ENCODE data around the gene ZNF747. TPM values are rescaled to one million over a fixed set of nuclear protein-coding genes. Genes with fewer than 3 reads are reported as not detected.

The ZNF747 gene
- total RNA-seq (2014; rRNA removed; shearing (Covaris generic); ENCODE audit: low replicate concordance): 9.8 and 16.9 TPM in 2 replicates

DNA sequence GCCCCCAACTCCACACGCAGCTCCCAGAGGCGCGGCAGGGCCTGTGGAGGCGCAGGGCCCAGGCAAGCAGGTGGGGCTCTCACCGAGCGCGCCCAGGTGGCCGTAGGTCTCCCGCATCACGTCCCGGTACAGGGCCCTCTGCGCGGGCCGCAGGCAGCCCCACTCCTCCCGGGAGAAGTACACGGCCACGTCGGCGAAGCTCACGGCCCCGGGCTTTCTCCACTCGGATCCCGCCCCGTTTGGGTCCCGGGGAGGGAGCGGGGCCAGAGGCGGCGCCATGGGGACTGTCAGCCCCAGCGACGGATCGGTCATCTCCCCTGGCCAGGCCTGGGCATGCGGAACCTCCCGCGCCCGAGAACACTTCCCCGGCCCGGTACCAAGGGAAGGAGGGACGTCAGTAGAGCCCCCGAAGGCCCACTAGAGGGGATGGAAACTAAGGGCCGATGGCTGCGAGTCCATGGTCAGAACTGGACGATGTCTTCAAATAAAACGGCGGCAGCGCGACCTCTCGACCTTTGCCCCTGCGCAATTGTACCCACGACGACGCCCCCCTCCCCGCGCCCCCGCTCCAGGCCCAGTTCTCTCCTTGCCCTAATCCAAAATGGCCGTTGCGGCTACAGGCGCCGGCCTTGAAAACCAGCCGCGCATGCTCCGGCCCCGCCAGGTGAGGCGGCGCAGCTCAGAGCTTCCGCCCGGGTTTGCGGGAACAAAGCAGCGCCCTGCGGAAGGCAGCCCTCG lies at the start of gene ZNF747:
TSS of gene ZNF747 (minus strand) at position 491 of the 738 bp plus-strand sequence. CDS start at position 312, 179 bp downstream.
- peak; percentile 97 for DNase-seq
- Histone ChIP-seq H3K9me3 (ENCODE audit: low read length) (no peaks in the 10 kb centered on the region), H3K36me3 (ENCODE audit: insufficient read depth, low read length) (no peaks in the 10 kb centered on the region), H3K4me1 (ENCODE audit: low read length) (peaks cover 45% of the 10 kb centered on the region), H3K9ac (ENCODE audit: low read length) (peak within 1 kb of the TSS; percentile 81), H3K9me2 (replicated peaks; ENCODE audit: insufficient read depth, low read length) (no peaks in the 10 kb centered on the region), H3K4me3 (ENCODE audit: low read length) (peak within 1 kb of the TSS; percentile 90), H2AFZ (ENCODE audit: low read length) (peak within 1 kb of the TSS; percentile 17), H3K79me2 (ENCODE audit: low read length) (peaks cover 34% of the 10 kb centered on the region), H4K20me1 (ENCODE audit: insufficient read depth, low read depth, low read length) (no peaks in the 10 kb centered on the region), H3K27me3 (ENCODE audit: low read length) (no peaks in the 10 kb centered on the region), H3K27ac (ENCODE audit: low read length) (peak within 1 kb of the TSS; percentile 81), H3K4me2 (ENCODE audit: low read depth, low read length, poor library complexity, severe bottlenecking) (peak within 1 kb of the TSS; percentile 93)

DNA sequence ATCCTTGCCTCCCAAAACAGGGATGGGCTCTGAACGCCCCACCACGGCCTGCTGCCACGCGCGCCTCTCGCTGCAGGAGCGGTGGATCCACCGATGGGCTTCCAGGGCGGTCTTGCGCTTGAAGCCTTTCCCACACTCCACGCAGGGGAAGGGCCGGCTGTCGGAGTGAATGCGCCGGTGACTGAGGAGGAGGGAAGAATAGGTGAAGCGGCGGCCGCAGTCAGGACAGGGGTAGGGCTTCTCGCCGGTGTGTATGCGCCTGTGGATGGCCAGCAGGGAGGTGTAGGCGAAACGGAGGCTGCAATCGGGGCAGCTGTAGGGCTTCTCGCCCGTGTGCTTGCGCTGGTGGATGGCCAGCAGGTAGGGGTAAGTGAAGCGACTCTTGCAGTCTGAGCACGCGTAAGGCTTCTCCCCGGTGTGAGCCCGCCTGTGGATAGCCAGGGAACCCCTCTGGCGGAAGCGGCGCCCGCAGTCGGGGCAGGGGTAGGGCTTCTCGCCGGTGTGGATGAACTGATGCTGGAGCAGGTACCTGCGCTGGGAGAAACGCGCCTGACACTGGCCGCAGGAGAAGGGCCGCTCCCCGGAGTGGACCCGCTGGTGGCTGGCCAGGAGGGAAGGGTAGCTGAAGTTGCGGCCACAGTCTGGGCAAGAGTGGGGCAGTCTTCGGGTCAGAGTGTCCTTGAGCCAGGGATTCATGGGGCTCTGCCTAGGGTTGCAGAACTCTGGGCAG lies 48.1 kb upstream of the ZNF747 start:
- no peaks in the 10 kb centered on the region for H3K9me2 ChIP-seq (replicated peaks; ENCODE audit: insufficient read depth, low read length)
- peaks cover 35% of the 10 kb centered on the region for H3K4me1 ChIP-seq (ENCODE audit: low read length)
- peaks cover 30% of the 10 kb centered on the region for H3K36me3 ChIP-seq (ENCODE audit: insufficient read depth, low read length)
- H3K9ac ChIP-seq (ENCODE audit: low read length): no peak overlapping the region
- H3K9me3 ChIP-seq (ENCODE audit: low read length): no peaks in the 10 kb centered on the region
- no peaks in the 10 kb centered on the region for H3K27me3 ChIP-seq (ENCODE audit: low read length)
- no peak overlapping the region for H3K4me3 ChIP-seq (ENCODE audit: low read length)
- no peak for DNase-seq
- H3K4me2 ChIP-seq (ENCODE audit: low read depth, low read length, poor library complexity, severe bottlenecking): no peak overlapping the region
- H3K27ac ChIP-seq (ENCODE audit: low read length): no peak overlapping the region
- H4K20me1 ChIP-seq (ENCODE audit: insufficient read depth, low read depth, low read length): no peaks in the 10 kb centered on the region
- H2AFZ ChIP-seq (ENCODE audit: low read length): no peak overlapping the region
- peaks cover 55% of the 10 kb centered on the region for H3K79me2 ChIP-seq (ENCODE audit: low read length)

DNA sequence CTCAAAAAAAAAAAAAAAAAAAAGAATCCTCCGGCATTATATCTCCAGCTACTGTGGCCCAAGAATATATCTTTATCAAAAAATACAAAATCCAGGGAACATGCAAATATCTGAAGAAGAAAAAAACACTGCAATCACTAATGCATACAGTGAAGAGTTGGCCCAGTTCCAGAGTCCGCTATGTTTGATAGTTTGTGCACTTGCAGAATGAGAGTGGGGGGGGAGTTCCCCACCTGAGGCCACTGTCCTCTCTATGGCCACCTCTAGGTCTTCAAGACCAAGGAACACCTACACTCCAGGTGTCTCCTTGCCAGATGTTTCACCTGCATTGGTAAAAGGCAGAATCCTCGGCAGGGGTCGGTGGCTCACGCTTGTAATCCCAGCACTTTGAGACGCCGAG lies 46.8 kb upstream of the ZNF747 start:
- Histone ChIP-seq H3K79me2 (ENCODE audit: low read length) (peaks cover 44% of the 10 kb centered on the region), H3K9me2 (replicated peaks; ENCODE audit: insufficient read depth, low read length) (no peaks in the 10 kb centered on the region), H3K4me3 (ENCODE audit: low read length) (no peak overlapping the region), H4K20me1 (ENCODE audit: insufficient read depth, low read depth, low read length) (no peaks in the 10 kb centered on the region), H3K36me3 (ENCODE audit: insufficient read depth, low read length) (peaks cover 22% of the 10 kb centered on the region), H2AFZ (ENCODE audit: low read length) (no peak overlapping the region), H3K27ac (ENCODE audit: low read length) (no peak overlapping the region), H3K4me2 (ENCODE audit: low read depth, low read length, poor library complexity, severe bottlenecking) (no peak overlapping the region), H3K27me3 (ENCODE audit: low read length) (no peaks in the 10 kb centered on the region), H3K4me1 (ENCODE audit: low read length) (peaks cover 22% of the 10 kb centered on the region), H3K9me3 (ENCODE audit: low read length) (no peaks in the 10 kb centered on the region), H3K9ac (ENCODE audit: low read length) (no peak overlapping the region)
- DNase-seq: no peak

DNA sequence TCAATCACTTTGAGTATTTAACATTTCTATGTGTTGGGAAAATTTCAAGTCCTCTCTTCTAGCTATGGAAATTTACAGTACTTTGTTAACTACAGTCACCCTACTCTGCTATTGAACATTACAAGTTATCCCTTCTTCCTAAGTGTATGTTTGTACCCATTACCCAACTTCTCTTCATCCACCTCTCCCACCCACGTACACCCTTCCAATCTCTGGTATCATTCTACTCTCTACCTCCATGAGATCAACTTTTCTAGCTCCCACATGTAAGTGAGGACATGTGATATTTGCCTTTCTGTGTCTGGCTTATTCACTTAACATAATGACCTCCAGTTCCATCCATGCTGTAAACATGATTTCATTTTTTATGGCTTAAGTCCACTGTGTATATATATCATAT lies 40.0 kb upstream of the ZNF747 start:
- DNase-seq: no peak
- Histone ChIP-seq H2AFZ (ENCODE audit: low read length) (no peak overlapping the region), H3K4me3 (ENCODE audit: low read length) (no peak overlapping the region), H3K27ac (ENCODE audit: low read length) (no peak overlapping the region), H3K9me3 (ENCODE audit: low read length) (no peaks in the 10 kb centered on the region), H4K20me1 (ENCODE audit: insufficient read depth, low read depth, low read length) (no peaks in the 10 kb centered on the region), H3K79me2 (ENCODE audit: low read length) (peaks cover 16% of the 10 kb centered on the region), H3K36me3 (ENCODE audit: insufficient read depth, low read length) (peaks cover 4% of the 10 kb centered on the region; the same call in 1 of the 2 replicates), H3K4me1 (ENCODE audit: low read length) (peaks cover 23% of the 10 kb centered on the region), H3K9ac (ENCODE audit: low read length) (no peak overlapping the region), H3K9me2 (replicated peaks; ENCODE audit: insufficient read depth, low read length) (no peaks in the 10 kb centered on the region), H3K27me3 (ENCODE audit: low read length) (no peaks in the 10 kb centered on the region), H3K4me2 (ENCODE audit: low read depth, low read length, poor library complexity, severe bottlenecking) (no peak overlapping the region)

DNA sequence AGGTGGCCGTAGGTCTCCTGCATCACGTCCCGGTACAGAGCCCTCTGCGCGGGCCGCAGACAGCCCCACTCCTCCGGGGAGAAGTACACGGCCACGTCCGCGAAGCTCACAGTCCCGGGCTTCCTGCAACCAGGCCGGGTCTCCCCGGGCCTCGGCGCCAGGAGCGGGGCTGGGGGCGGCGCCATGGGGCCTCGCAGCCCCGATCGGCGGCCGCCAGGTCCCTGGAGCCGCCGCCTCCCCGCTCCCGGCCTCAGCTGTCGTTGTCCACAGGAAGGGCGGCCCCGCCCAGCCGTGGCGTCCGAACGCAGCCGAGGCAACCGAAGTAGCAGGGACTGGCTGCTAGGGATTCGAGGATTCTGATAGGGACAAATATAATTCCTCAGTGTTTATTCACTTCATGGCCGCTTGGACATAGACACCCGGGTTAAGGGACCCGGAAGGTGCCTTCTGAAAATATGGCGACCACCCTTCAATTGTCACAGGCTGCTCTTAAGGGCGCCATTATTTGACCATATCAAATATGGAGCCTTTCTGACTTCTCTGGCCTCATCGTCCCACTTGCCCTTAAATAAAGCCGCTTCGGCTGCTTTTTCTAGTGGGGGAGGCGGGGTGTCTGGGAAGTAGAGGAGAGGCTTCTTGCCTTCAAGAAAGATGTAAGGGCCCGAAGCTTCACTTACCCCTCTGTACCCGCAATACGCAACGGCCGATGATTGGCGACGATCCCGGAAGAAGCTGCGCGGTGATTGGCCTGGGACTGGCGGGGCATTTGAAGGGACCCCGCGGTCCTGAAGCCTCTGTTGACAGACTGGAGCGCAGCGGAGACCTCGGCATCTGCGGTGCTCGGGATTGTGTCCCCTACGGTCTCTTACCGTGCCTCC lies 37.0 kb upstream of the ZNF747 start, which contains the start of gene ZNF688:
TSS of gene ZNF688 (minus strand) at position 270 of the 878 bp plus-strand sequence. CDS start at position 185, 85 bp downstream.
- peaks cover 14% of the 10 kb centered on the region for H3K79me2 ChIP-seq (ENCODE audit: low read length)
- H3K4me1 ChIP-seq (ENCODE audit: low read length): peaks cover 23% of the 10 kb centered on the region
- H3K9me3 ChIP-seq (ENCODE audit: low read length): no peaks in the 10 kb centered on the region
- H3K9me2 ChIP-seq (replicated peaks; ENCODE audit: insufficient read depth, low read length): no peaks in the 10 kb centered on the region
- no peaks in the 10 kb centered on the region for H3K36me3 ChIP-seq (ENCODE audit: insufficient read depth, low read length)
- H3K4me3 ChIP-seq (ENCODE audit: low read length): peak within 1 kb of the TSS; percentile 82
- DNase-seq: peak; percentile 99
- H3K27ac ChIP-seq (ENCODE audit: low read length): peak within 1 kb of the TSS; percentile 79
- H3K9ac ChIP-seq (ENCODE audit: low read length): peak within 1 kb of the TSS; percentile 86
- H4K20me1 ChIP-seq (ENCODE audit: insufficient read depth, low read depth, low read length): no peaks in the 10 kb centered on the region
- no peaks in the 10 kb centered on the region for H3K27me3 ChIP-seq (ENCODE audit: low read length)
- H2AFZ ChIP-seq (ENCODE audit: low read length): peak within 1 kb of the TSS; percentile 85
- peak within 1 kb of the TSS; percentile 85 for H3K4me2 ChIP-seq (ENCODE audit: low read depth, low read length, poor library complexity, severe bottlenecking)

DNA sequence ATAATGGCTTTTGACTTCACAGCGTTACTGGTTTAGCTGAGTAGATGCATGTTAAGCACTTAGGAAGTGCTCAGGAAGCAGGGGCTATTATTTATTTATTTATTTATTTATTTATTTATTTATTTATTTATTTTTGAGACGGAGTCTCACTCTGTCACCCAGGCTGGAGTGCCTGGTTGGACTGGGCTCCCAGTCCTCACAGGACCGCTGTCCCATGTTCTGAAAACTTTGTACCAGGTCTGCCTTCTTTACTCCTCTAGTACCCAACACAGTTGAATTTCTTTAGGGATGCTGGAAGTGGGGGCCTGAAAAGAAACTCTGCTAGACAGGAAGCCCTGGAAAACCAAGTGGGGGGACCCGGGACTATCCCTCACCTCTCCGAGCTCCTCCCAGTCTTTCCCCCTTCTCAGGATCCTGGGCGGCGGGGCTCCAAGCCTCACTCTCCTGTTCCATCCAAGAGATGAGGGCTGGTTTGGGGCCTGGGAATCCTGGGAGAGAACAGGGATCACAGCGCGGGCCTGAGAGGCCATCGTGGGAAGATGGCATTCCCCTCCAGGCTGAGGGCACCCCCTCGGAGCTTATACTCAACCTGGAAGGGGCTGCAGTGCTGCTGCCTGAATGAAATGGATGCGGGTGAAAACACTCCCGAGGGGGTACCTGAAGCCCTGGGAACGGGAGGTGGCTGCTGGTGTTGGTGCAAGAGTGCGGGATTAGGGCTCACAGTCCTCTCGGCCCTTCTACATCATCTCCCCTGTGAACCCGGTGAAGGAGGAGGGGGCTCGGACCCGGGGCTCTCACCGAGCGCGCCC lies 36.2 kb upstream of the ZNF747 start:
- peak overlapping the region; percentile 85 for H2AFZ ChIP-seq (ENCODE audit: low read length)
- peaks cover 23% of the 10 kb centered on the region for H3K4me1 ChIP-seq (ENCODE audit: low read length)

DNA sequence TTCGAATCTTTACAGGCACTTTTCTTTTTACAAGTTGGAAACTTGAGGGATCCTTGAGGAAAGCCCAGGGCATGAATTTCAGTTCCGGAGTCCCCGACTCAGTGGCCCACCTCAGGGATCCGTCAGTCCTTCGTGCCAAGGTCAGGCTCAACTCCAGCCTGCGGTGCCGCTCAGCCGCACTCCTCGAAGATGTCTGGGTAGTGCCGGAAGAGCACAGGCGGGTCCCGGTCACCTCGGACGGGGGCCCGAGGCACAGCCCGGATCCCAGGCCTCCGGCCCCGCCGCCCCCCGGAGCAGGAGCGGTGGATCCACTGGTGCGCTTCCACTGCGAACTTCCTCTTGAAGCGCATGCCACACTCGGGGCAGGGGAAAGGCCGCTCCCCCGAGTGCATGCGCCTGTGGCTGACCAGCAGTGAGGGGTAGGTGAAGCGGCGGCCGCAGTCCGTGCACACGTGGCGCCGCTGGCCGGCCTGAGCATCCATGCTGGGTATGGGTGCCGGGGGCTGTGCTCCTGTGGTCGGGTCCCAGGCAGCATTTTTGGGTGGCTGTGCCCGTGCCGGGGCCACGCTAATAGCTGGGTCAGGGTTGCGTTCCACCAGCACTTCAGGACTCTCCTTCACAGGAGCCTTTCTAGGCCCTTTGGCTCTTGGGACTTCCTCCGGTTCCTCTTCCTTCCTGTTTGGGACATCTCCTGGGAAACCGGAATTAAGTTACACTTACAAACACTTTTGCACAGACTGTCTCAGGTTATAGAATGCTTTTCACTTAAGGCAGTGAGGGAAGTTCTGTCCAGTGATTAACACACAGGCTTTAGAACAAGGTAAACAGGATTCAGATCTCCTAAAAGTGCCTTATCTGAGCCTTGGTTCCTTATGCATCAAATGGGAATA lies 35.3 kb upstream of the ZNF747 start:
- Histone ChIP-seq H3K4me1 (ENCODE audit: low read length) (peaks cover 20% of the 10 kb centered on the region), H3K36me3 (ENCODE audit: insufficient read depth, low read length) (no peaks in the 10 kb centered on the region), H3K27me3 (ENCODE audit: low read length) (no peaks in the 10 kb centered on the region), H2AFZ (ENCODE audit: low read length) (no peak overlapping the region), H3K9me2 (replicated peaks; ENCODE audit: insufficient read depth, low read length) (no peaks in the 10 kb centered on the region), H3K27ac (ENCODE audit: low read length) (no peak overlapping the region), H3K79me2 (ENCODE audit: low read length) (peaks cover 10% of the 10 kb centered on the region), H3K4me2 (ENCODE audit: low read depth, low read length, poor library complexity, severe bottlenecking) (peak overlapping the region; percentile 85), H4K20me1 (ENCODE audit: insufficient read depth, low read depth, low read length) (no peaks in the 10 kb centered on the region), H3K9ac (ENCODE audit: low read length) (no peak overlapping the region), H3K4me3 (ENCODE audit: low read length) (no peak overlapping the region), H3K9me3 (ENCODE audit: low read length) (no peaks in the 10 kb centered on the region)
- no peak for DNase-seq

More for the DNA sequence above, 36.2 kb upstream of the ZNF747 start:
- Histone ChIP-seq H3K9me2 (replicated peaks; ENCODE audit: insufficient read depth, low read length) (no peaks in the 10 kb centered on the region), H3K79me2 (ENCODE audit: low read length) (peaks cover 14% of the 10 kb centered on the region), H3K4me2 (ENCODE audit: low read depth, low read length, poor library complexity, severe bottlenecking) (peak overlapping the region; percentile 85), H3K9me3 (ENCODE audit: low read length) (no peaks in the 10 kb centered on the region), H3K27ac (ENCODE audit: low read length) (peak overlapping the region; percentile 79), H4K20me1 (ENCODE audit: insufficient read depth, low read depth, low read length) (no peaks in the 10 kb centered on the region), H3K4me3 (ENCODE audit: low read length) (peak overlapping the region; percentile 82), H3K9ac (ENCODE audit: low read length) (peak overlapping the region; percentile 86), H3K27me3 (ENCODE audit: low read length) (no peaks in the 10 kb centered on the region), H3K36me3 (ENCODE audit: insufficient read depth, low read length) (no peaks in the 10 kb centered on the region)
- DNase-seq: no peak
